Astrocyte of the spinal cord (primary cell): Measurements from ENCODE around the gene MRPL20.

ENCODE experiments used
- DNase-seq: peaks from one replicate; pipeline ENCODE4 v3.0.0; 2011; ENCODE audit warnings: low read depth, low spot score
- H3K4me3 ChIP-seq: 2 replicates; pipeline ENCODE4 v1.5.1; 2011; ENCODE audit warnings: low read depth, mild to moderate bottlenecking, low read length, moderate library complexity
- in situ Hi-C: cut with HindIII; loops from 2 replicates; pipeline ENCODE4 v1.10.0; 2017; ENCODE audit warnings: low sequenced_read_pairs
- TF ChIP-seq, protein P1 (sequence below): IDR thresholded peaks from 2 replicates; pipeline ENCODE4 v1.5.1; 2012; ENCODE audit warnings: low read depth, mild to moderate bottlenecking, low read length, inconsistent platforms

Gene MRPL20

DNA sequence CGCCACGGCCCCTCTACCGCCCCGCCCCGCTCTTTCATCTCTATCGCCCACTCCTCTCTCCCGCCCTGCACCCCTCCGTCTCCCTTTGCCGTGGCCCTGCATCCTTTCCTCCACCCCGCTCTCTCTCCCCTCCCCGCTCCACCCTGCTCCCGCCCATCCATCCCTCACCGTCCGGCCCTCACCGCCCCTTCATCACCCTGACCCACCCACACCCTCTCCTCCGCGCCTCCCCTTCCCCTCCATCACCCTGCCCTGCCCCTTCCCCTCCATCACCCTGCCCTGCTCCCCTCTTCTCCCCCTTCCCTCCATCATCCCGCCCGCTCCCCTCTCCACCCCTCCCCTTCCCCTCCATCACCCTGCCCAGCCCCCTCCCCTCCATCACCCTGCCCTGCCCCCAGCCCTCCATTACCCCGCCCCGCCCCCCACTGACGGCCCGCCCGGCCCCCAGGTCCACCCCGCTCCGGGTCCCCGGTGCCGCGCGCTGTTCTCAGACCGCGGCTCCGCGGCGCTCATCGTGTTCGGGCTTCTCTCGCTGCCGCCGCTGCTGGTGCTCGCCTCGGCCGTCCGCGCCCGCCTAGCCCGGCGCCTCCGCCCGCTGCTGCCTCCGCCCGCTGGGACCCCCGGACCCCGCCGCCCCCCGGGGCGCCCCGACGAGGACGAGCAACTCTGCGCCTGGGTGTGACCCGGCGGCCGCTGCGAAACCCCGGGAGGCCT, 20.2 kb upstream of the MRPL20 start:
- TF ChIP-seq, protein P1, sequence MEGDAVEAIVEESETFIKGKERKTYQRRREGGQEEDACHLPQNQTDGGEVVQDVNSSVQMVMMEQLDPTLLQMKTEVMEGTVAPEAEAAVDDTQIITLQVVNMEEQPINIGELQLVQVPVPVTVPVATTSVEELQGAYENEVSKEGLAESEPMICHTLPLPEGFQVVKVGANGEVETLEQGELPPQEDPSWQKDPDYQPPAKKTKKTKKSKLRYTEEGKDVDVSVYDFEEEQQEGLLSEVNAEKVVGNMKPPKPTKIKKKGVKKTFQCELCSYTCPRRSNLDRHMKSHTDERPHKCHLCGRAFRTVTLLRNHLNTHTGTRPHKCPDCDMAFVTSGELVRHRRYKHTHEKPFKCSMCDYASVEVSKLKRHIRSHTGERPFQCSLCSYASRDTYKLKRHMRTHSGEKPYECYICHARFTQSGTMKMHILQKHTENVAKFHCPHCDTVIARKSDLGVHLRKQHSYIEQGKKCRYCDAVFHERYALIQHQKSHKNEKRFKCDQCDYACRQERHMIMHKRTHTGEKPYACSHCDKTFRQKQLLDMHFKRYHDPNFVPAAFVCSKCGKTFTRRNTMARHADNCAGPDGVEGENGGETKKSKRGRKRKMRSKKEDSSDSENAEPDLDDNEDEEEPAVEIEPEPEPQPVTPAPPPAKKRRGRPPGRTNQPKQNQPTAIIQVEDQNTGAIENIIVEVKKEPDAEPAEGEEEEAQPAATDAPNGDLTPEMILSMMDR = no peak
- DNase-seq = no peak
- in situ Hi-C loops = no loop called here
- H3K4me3 ChIP-seq = peak overlapping the region; percentile 27

DNA sequence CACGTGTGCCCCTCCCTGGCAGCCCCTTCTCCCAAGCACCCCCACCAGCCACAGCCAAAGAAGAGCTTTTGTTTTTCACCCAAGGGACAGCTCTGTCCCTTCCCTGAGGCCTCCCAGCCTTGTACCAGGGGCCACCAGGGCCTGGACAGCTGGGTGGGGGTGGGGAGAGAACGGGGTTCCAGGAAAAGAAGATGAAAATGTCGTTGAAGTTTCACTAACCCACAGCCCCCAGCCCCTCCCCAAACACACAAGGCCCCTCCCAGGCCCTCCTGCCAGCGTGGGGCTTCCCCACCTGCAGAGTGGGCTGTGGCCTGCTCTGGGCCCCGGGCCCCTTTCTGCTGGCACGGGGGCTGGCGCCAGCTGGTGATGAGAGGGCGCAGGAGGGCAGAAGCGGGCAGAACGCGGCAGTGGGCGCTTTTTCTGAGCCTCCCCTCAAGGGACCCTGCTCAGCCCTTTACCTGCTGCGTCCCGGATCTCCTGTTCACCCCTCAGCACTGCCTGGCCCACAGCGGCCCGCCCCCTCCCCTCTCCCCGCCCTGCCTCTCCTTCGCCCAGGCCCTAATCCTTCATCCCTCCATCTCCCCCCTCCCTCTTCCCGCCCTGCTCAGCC, 19.5 kb upstream of the MRPL20 start:
- H3K4me3 ChIP-seq = no peak overlapping the region
- DNase-seq = no peak
- TF ChIP-seq, protein P1 = no peak
- in situ Hi-C loops = no loop called here

DNA sequence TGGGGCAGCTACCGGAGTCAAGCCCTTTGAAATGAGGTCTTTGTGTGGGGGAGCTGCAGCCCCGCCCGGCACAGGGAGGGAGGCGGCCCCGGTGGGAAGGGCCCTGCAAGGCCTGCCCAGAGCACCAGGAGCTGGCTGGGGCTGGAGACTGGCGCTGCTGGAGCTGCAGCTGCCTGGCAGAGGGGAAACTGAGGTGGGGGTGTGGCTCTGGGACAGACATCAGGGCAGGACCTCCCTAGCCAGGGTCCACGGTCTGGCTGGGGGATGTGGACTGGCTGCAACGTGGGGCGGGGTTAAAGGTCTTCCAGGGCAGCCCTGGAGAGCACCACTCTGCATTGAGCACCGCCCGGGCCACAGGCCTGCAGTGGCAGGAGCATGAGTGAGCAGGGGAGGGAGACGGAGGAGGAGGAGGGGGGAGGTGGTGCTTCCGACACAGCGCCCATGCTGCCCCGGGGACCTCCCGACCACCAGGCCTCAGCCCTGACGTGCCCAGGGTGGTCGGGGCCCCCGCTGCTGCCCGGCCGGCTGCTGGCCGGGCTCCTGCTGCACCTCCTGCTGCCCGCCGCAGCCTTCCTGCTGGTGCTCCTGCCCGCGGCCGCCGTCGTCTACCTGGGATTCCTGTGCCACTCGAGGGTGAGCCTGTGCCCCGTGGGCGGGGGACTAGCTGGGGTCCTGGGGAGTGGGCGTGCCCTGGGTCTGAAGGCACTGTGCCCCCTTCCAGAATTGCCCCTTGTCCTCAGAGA, 18.8 kb upstream of the MRPL20 start:
- DNase-seq = no peak
- TF ChIP-seq, protein P1 = no peak
- no peak overlapping the region for H3K4me3 ChIP-seq
- in situ Hi-C loops = no loop called here

DNA sequence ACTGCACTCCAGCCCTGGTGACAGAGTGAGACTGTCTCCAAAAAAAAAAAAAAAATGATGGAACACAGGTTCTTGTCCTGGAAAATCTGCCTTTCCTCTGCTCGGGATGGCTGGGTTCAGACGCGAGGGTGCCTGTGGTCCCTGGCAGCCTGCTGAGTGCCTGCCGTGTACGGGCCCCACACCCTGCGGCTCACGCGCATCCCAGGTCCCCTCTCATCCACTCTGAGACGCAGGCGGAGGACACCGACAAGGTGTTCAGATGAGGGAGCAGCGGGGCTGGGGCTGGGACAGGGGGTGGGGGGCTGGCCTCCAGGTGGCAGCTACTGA, 18.3 kb upstream of the MRPL20 start:
- TF ChIP-seq, protein P1 = no peak
- in situ Hi-C loops = no loop called here
- no peak overlapping the region for H3K4me3 ChIP-seq
- DNase-seq = no peak

DNA sequence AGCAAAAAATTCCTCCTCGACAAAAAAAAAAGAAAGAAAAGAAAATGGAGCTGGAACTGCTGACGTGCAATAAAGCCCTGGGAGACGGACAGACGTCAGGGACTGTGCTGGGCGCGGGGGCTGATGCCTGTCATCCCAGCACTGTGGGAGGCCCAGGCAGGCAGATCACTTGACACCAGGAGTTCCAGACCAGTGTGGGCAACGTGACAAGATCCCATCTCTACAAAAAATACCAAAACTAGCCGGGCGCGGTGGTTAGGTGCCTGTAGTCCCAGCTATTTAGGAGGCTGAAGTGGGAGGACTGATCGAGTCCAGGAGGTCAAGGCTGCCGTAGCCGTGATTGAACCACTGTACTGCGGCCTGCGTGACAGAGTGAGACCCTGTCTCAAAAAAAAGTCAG, 17.6 kb upstream of the MRPL20 start:
- in situ Hi-C loops = no loop called here
- TF ChIP-seq, protein P1 = no peak
- no peak for DNase-seq

DNA sequence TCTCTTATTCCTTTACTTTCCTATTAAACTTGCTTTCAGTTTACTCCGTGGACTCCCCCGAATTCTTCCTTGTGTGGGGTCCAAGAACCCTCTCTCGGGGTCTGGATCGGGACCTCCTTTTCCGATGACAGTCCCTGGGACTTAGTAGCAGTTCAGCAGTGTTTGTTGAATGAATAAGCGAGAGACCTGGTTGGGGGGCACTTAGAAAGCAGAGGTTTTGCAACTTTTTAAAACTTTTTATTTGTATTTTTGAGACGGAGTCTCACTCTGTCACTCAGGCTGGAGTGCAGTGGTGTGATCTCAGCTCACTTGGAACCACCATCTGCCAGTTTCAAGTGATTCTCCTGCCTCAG, 16.1 kb upstream of the MRPL20 start:
- in situ Hi-C loops = no loop called here
- TF ChIP-seq, protein P1 = no peak
- no peak for DNase-seq
- no peak overlapping the region for H3K4me3 ChIP-seq

More for the DNA sequence above, 17.6 kb upstream of the MRPL20 start:
- no peak overlapping the region for H3K4me3 ChIP-seq
